Measurements from ENCODE around the gene MRPL4.

MRPL4 gene

GRCh38 chr19:10211061-10211460, 41.0 kb upstream of the MRPL4 start:
- no peak for DNase-seq (ENCODE audit: low read depth in 2 of 2)
- no peak for TF ChIP-seq CTCF (IDR thresholded peaks at IDR 0.05; ENCODE audit: low read depth, low read length)
- H3K4me3 ChIP-seq (replicated peaks in 1 of 2; ENCODE audit: low read depth in 2 of 2, low read length in 2 of 2) = no peak overlapping the region

- no peak overlapping the region for H3K4me3 ChIP-seq (replicated peaks in 1 of 2; ENCODE audit: low read depth in 2 of 2, low read length in 2 of 2)
- no peak for TF ChIP-seq CTCF (IDR thresholded peaks at IDR 0.05; ENCODE audit: low read depth, low read length)
- no peak for DNase-seq (ENCODE audit: low read depth in 2 of 2)
Measured at GRCh38 chr19:10211691-10212090, 40.3 kb upstream of the MRPL4 start.

- H3K4me3 ChIP-seq (replicated peaks in 1 of 2; ENCODE audit: low read depth in 2 of 2, low read length in 2 of 2) = no peak overlapping the region
- peak; percentile 39 to 90 for DNase-seq (ENCODE audit: low read depth in 2 of 2)
- TF ChIP-seq CTCF (IDR thresholded peaks at IDR 0.05; ENCODE audit: low read depth, low read length) = no peak
Measured at GRCh38 chr19:10214784-10215183, 37.2 kb upstream of the MRPL4 start.

- no peak overlapping the region for H3K4me3 ChIP-seq (replicated peaks in 1 of 2; ENCODE audit: low read depth in 2 of 2, low read length in 2 of 2)
- DNase-seq (ENCODE audit: low read depth in 2 of 2) = no peak
- TF ChIP-seq CTCF (IDR thresholded peaks at IDR 0.05; ENCODE audit: low read depth, low read length) = no peak
Measured at GRCh38 chr19:10217085-10217484, 34.9 kb upstream of the MRPL4 start.

- TF ChIP-seq CTCF (IDR thresholded peaks at IDR 0.05; ENCODE audit: low read depth, low read length) = peak; percentile 53
- H3K4me3 ChIP-seq (replicated peaks in 1 of 2; ENCODE audit: low read depth in 2 of 2, low read length in 2 of 2) = no peak overlapping the region
- peak in 1 of 2 donors; percentile 52 for DNase-seq (ENCODE audit: low read depth in 2 of 2)
Measured at GRCh38 chr19:10219678-10220077, 32.3 kb upstream of the MRPL4 start.

- no peak for DNase-seq (ENCODE audit: low read depth in 2 of 2)
- no peak for TF ChIP-seq CTCF (IDR thresholded peaks at IDR 0.05; ENCODE audit: low read depth, low read length)
Measured at GRCh38 chr19:10220695-10221094, 31.3 kb upstream of the MRPL4 start.

GRCh38 chr19:10222201-10222890, 29.7 kb upstream of the MRPL4 start:
- no peak overlapping the region for H3K4me3 ChIP-seq (replicated peaks in 1 of 2; ENCODE audit: low read depth in 2 of 2, low read length in 2 of 2)
- DNase-seq (ENCODE audit: low read depth in 2 of 2) = no peak
- TF ChIP-seq CTCF (IDR thresholded peaks at IDR 0.05; ENCODE audit: low read depth, low read length) = no peak

More at GRCh38 chr19:10220695-10221094, 31.3 kb upstream of the MRPL4 start:
- H3K4me3 ChIP-seq (replicated peaks in 1 of 2; ENCODE audit: low read depth in 2 of 2, low read length in 2 of 2) = no peak overlapping the region
